ENCODE results near the gene TXNDC5. TPM values are rescaled to one million over a fixed set of nuclear protein-coding genes. Genes with fewer than 3 reads are reported as not detected.

The TXNDC5 gene
- total and polyA plus RNA-seq, 2 experiments from 2014 or later, result 42.9 to 210 TPM

- TF ChIP-seq ZNF462 (CRISPR knock-in tag; IDR thresholded peaks at IDR 0.05) (no peak), ZNF114 (CRISPR knock-in tag; IDR thresholded peaks at IDR 0.05) (no peak)
Observed at GRCh38 chr6:7914991-7915789, 4.6 kb upstream of the TXNDC5 start (continued).

- Mint-ChIP-seq H3K36me3 (ENCODE audit: low read depth) (no peaks in the 10 kb centered on the region), H3K9me3 (no peaks in the 10 kb centered on the region), H3K27me3 (ENCODE audit: insufficient read depth, low read depth, poor library complexity) (no peaks in the 10 kb centered on the region), H3K4me3 (no peak overlapping the region), H3K4me1 (peaks cover 4% of the 10 kb centered on the region; the same call in 2 of the 3 replicates), H3K27ac (no peak overlapping the region)
- Histone ChIP-seq H3K27me3 (ENCODE audit: insufficient read depth) (peaks cover 9% of the 10 kb centered on the region; the same call in 1 of the 2 replicates), H3K4me2 (no peak overlapping the region), H3F3A (replicated peaks; ENCODE audit: low read depth) (peaks cover 7% of the 10 kb centered on the region; the same call in 1 of the 2 replicates), H3K27ac (ENCODE audit: low read depth) (no peak overlapping the region), H3K9me2 (ENCODE audit: insufficient read depth) (0 out of 2 replicates have a peak, but pooled peaks cover 1% of the 10 kb centered on the region), H3K4me3 (no peak overlapping the region), H4K20me1 (replicated peaks; ENCODE audit: insufficient read depth) (0 out of 2 replicates have a peak, but pooled peaks cover under 1% of the 10 kb centered on the region), H3K79me2 (replicated peaks; ENCODE audit: insufficient read depth) (peaks cover 4% of the 10 kb centered on the region), H2AFZ (0 out of 2 replicates have a peak overlapping the region, but pooled peaks have one; percentile 14), H3K4me1 (ENCODE audit: insufficient read depth) (peaks cover 5% of the 10 kb centered on the region; the same call in 1 of the 2 replicates), H3K36me3 (ENCODE audit: insufficient read depth) (no peaks in the 10 kb centered on the region)
- TF ChIP-seq CREB1 (CRISPR knock-in tag; IDR thresholded peaks at IDR 0.05; ENCODE audit: low read depth) (no peak), NANOG (IDR thresholded peaks at IDR 0.05; ENCODE audit: borderline replicate concordance) (no peak), POLR2AphosphoS5 (IDR thresholded peaks at IDR 0.05; ENCODE audit: low read depth) (no peak)
- no peak for DNase-seq (ENCODE audit: low spot score)
- no peak for ATAC-seq
Observed at GRCh38 chr6:7914311-7914710, 3.7 kb upstream of the TXNDC5 start.

All from GM23338 (cell line).